ENCODE results near the gene ARHGAP15.
"Not testable (repeated sequence)": the region's sequence is repeated elsewhere in the genome, so short reads cannot be mapped to it uniquely, and the experiment has no call there.

Gene ARHGAP15

GRCh38 chr2:143529118-143529720, 400.0 kb downstream of the ARHGAP15 start:
- no peak overlapping the region for H3K4me3 ChIP-seq (ENCODE audit: low read depth, low read length)
- no peak for TF ChIP-seq CTCF (IDR thresholded peaks at IDR 0.05; ENCODE audit: low read depth, low read length)

GRCh38 chr2:143530758-143531157, 401.5 kb downstream of the ARHGAP15 start:
- no peak for TF ChIP-seq CTCF (IDR thresholded peaks at IDR 0.05; ENCODE audit: low read depth, low read length)
- no peak overlapping the region for H3K4me3 ChIP-seq (ENCODE audit: low read depth, low read length)

GRCh38 chr2:143532061-143532460, 402.8 kb downstream of the ARHGAP15 start:
- no peak for TF ChIP-seq CTCF (IDR thresholded peaks at IDR 0.05; ENCODE audit: low read depth, low read length)
- no peak overlapping the region for H3K4me3 ChIP-seq (ENCODE audit: low read depth, low read length)

- TF ChIP-seq CTCF (IDR thresholded peaks at IDR 0.05; ENCODE audit: low read depth, low read length), result no peak
- no peak overlapping the region for H3K4me3 ChIP-seq (ENCODE audit: low read depth, low read length)
These were observed 404.6 kb downstream of the ARHGAP15 start for GRCh38 chr2:143533846-143534245.

- no peak for TF ChIP-seq CTCF (IDR thresholded peaks at IDR 0.05; ENCODE audit: low read depth, low read length)
- no peak overlapping the region for H3K4me3 ChIP-seq (ENCODE audit: low read depth, low read length)
These were observed 406.6 kb downstream of the ARHGAP15 start for GRCh38 chr2:143535802-143536201.

- H3K4me3 ChIP-seq (ENCODE audit: low read depth, low read length), result not testable (repeated sequence)
These were observed 412.7 kb downstream of the ARHGAP15 start for GRCh38 chr2:143541899-143542298.

- no peak for TF ChIP-seq CTCF (IDR thresholded peaks at IDR 0.05; ENCODE audit: low read depth, low read length)
- no peak overlapping the region for H3K4me3 ChIP-seq (ENCODE audit: low read depth, low read length)
These were observed 416.1 kb downstream of the ARHGAP15 start for GRCh38 chr2:143545059-143545948.
